Ishikawa (cell line): ENCODE data around the gene CFAP54.

Experiments
- CEBPB ChIP-seq: IDR thresholded peaks from 2 replicates; pipeline ENCODE4 v1.6.1; 2012
- EGR1 ChIP-seq: IDR thresholded peaks from 2 replicates; pipeline ENCODE4 v1.6.1; 2012
- EP300 ChIP-seq: IDR thresholded peaks from 2 replicates; pipeline ENCODE4 v1.6.1; 2012; ENCODE audit warnings: borderline replicate concordance
- MAX ChIP-seq: IDR thresholded peaks from 2 replicates; pipeline ENCODE4 v1.6.1; 2012
- RAD21 ChIP-seq: IDR thresholded peaks from 2 replicates; pipeline ENCODE4 v1.6.1; 2012; ENCODE audit warnings: low read depth
- TCF12 ChIP-seq: IDR thresholded peaks from 2 replicates; pipeline ENCODE4 v1.6.1; 2012; ENCODE audit warnings: low read depth
- YY1 ChIP-seq: IDR thresholded peaks from 2 replicates; pipeline ENCODE4 v1.6.1; 2012; ENCODE audit warnings: low read depth

- TF ChIP-seq TCF12: no peak
- TF ChIP-seq EP300: no peak
- TF ChIP-seq CEBPB: no peak
- no peak for TF ChIP-seq RAD21
- TF ChIP-seq YY1: no peak
- no peak for TF ChIP-seq EGR1
- TF ChIP-seq MAX: no peak
These were observed 418.5 kb downstream of the CFAP54 start for GRCh38 chr12:96907671-96908422.
